Kidney (tissue), 14 donors: Measurements from ENCODE around the gene ZKSCAN1. TPM values are rescaled to one million over a fixed set of nuclear protein-coding genes. Genes with fewer than 3 reads are reported as not detected.
A peak's percentile ranks its signal among the peaks of the same experiment; 100 is the strongest.

Experiments used
- DNase-seq, 5 donors: peaks; one replicate each; pipeline ENCODE4 v3.0.0-alpha.2; 2013 to 2020
- FAIRE-seq: peaks from 2 replicates; lab custom pipeline; 2012; peaks lifted over from hg19 to GRCh38; lab: Jason Lieb, UNC
- H3K27ac ChIP-seq, 2 donors: one replicate each; pipeline ENCODE4 v1.7.0; 2013; ENCODE audit warnings: low read depth in 2 of 2, low read length in 2 of 2, inconsistent platforms in 1 of 2
- H3K27me3 ChIP-seq: one replicate; pipeline ENCODE4 v1.7.1; 2013; ENCODE audit warnings: low read length, inconsistent platforms; ENCODE audit not compliant: control insufficient read depth, insufficient read depth
- H3K36me3 ChIP-seq, 3 donors: one replicate each; pipeline versions ENCODE4 v1.7.0 to v1.7.1; 2013; ENCODE audit warnings: low read length in 3 of 3, control low read depth in 1 of 3, inconsistent platforms in 1 of 3; ENCODE audit not compliant: insufficient read depth in 3 of 3, control insufficient read depth in 2 of 3
- H3K4me1 ChIP-seq, 3 donors: one replicate each; pipeline versions ENCODE4 v1.7.0 to v1.7.1; 2013; ENCODE audit warnings: low read length in 3 of 3, inconsistent platforms in 1 of 3, low read depth in 1 of 3; ENCODE audit not compliant: control insufficient read depth in 2 of 3, insufficient read depth in 2 of 3
- H3K4me3 ChIP-seq, 3 donors: one replicate each; pipeline versions ENCODE4 v1.7.0 to v1.8.1; 2013; ENCODE audit warnings: low read length in 3 of 3, control low read depth in 1 of 3, inconsistent platforms in 1 of 3
- H3K9ac ChIP-seq, 3 donors: one replicate each; pipeline versions ENCODE4 v1.7.0 to v1.7.1; 2013; ENCODE audit warnings: low read length in 3 of 3, control low read depth in 1 of 3, inconsistent platforms in 1 of 3
- H3K9me3 ChIP-seq, 3 donors: one replicate each; pipeline versions ENCODE4 v1.7.0 to v1.7.1; 2013; ENCODE audit warnings: low read length in 3 of 3, control low read depth in 1 of 3, inconsistent platforms in 1 of 3; ENCODE audit not compliant: control insufficient read depth in 2 of 3, insufficient read depth in 1 of 3
- CTCF ChIP-seq: IDR thresholded peaks from 3 replicates; pipeline ENCODE4 v1.5.1; 2012; ENCODE audit warnings: mild to moderate bottlenecking, moderate library complexity, borderline replicate concordance; ENCODE audit not compliant: insufficient read depth; ENCODE audit errors: extremely low read depth
- intact Hi-C: fragments of 100-400 bp; cut with DNase I; formaldehyde crosslinking; loops from one replicate; pipeline ENCODE4 v1.11.1; 2022
- polyA plus RNA-seq: library from polyadenylated mRNA; stranded (reverse); fragments of 350-450 nt; fragmentation: Illumina TruSeq; extraction: RNeasy Lipid Tissue Mini Kit (QIAGEN cat#74804); gene quantifications from one replicate; pipeline ENCODE4 v1.2.3, GENCODE V29; 2014; ENCODE audit warnings: low read depth, low replicate concordance; ENCODE audit not compliant: insufficient read depth
- total RNA-seq: library from RNA; stranded (reverse); fragmentation: NEBNext Ultra II Directional; extraction: Animal tissue kit (Norgen Biotek cat#: 25700); gene quantifications from one replicate; pipeline ENCODE4 v1.2.1, GENCODE V29; 2021
- donor health status: control.
- donor health status: control.
- donor health status: control.
- donor health status: control.
- donor health status: control.
- donor health status: DM: yes; HTN: yes; CAD: no.
- donor health status: Normal renal cell carcinoma (clear cell type).

ZKSCAN1 gene
- total and polyA plus RNA-seq, 2 donors from 2014 or later = 7.7 to 76.6 TPM

DNA sequence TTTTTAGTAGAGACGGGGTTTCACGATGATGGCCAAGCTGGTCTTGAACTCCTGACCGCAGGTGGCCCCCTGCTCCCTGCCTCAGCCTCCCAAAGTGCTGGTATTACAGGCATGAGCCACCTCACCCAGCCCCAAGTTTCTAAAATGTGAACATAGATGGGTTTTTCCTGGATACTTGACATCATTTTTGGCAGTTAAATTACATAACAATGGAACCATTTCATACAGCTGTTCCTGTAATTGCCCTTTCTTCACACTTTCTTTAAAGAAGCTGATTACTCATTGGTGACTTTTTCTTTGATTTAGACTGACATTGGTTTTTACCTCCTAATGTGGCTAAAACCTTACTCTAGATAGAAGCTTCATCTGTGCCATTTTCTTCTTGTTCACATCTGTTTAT is 5.9 kb downstream of the ZKSCAN1 start:
- no peak for FAIRE-seq
- Histone ChIP-seq H3K4me1 (peaks cover 0 to 6% (median 6%) of the 10 kb centered on the region in 3 donors), H3K36me3 (peaks cover 6 to 25% (median 12%) of the 10 kb centered on the region in 3 donors), H3K27ac (no peak overlapping the region), H3K9ac (no peak overlapping the region), H3K4me3 (no peak overlapping the region), H3K27me3 (no peaks in the 10 kb centered on the region), H3K9me3 (no peaks in the 10 kb centered on the region)
- DNase-seq = no peak
- intact Hi-C loops = no loop called here
- no peak for TF ChIP-seq CTCF

- Histone ChIP-seq H3K27ac (no peak overlapping the region), H3K4me3 (no peak overlapping the region), H3K4me1 (peaks cover 0 to 2% (median 0%) of the 10 kb centered on the region in 3 donors), H3K27me3 (no peaks in the 10 kb centered on the region), H3K36me3 (peaks cover 8 to 31% (median 12%) of the 10 kb centered on the region in 3 donors), H3K9me3 (no peaks in the 10 kb centered on the region), H3K9ac (no peak overlapping the region)
- no peak for TF ChIP-seq CTCF
- DNase-seq (no peak), FAIRE-seq (no peak)
- intact Hi-C loops = no loop called here
Measured at GRCh38 chr7:100022621-100023020, 7.2 kb downstream of the ZKSCAN1 start.

GRCh38 chr7:100023526-100023925 is 8.1 kb downstream of the ZKSCAN1 start:
- Histone ChIP-seq H3K4me1 (no peaks in the 10 kb centered on the region), H3K4me3 (no peak overlapping the region), H3K27ac (peak overlapping the region in 1 of 2 donors; percentile 13), H3K27me3 (no peaks in the 10 kb centered on the region), H3K9ac (no peak overlapping the region), H3K9me3 (no peaks in the 10 kb centered on the region), H3K36me3 (peaks cover 8 to 34% (median 12%) of the 10 kb centered on the region in 3 donors)
- intact Hi-C loops = no loop called here
- FAIRE-seq (no peak), DNase-seq (no peak)
- TF ChIP-seq CTCF = no peak
